Measurements from ENCODE around the gene KRT86. TPM values are rescaled to one million over a fixed set of nuclear protein-coding genes. Genes with fewer than 3 reads are reported as not detected.
A peak's percentile ranks its signal among the peaks of the same experiment; 100 is the strongest.
"Not testable (repeated sequence)": the region's sequence is repeated elsewhere in the genome, so short reads cannot be mapped to it uniquely, and the experiment has no call there.

The KRT86 gene
- total RNA-seq, 1 experiment from 2014 or later = not detected

DNA sequence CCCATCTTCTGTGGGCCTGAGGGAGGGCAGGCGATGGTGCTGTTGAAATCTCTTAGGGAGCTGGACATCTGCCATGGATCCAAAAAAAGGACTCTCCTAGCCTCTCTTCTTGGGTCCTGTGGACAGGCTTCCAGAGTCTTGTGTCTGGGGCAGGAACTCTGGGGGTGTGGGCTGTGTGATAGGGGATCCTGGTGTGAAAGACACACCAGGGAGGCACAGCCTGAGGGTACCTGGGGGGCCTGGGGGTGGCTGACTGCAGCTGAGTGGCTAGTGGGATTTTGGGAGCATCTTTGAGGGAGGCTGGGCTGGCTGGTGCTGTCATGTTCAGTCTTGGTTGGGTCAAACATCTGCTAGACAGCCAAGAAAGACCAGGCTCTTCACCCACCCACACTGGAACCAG lies 48.6 kb downstream of the KRT86 start:
- no peak for DNase-seq (ENCODE audit: low spot score)
- in situ Hi-C loops (cut with HindIII; ENCODE audit: low sequenced_read_pairs) = no loop called here

DNA sequence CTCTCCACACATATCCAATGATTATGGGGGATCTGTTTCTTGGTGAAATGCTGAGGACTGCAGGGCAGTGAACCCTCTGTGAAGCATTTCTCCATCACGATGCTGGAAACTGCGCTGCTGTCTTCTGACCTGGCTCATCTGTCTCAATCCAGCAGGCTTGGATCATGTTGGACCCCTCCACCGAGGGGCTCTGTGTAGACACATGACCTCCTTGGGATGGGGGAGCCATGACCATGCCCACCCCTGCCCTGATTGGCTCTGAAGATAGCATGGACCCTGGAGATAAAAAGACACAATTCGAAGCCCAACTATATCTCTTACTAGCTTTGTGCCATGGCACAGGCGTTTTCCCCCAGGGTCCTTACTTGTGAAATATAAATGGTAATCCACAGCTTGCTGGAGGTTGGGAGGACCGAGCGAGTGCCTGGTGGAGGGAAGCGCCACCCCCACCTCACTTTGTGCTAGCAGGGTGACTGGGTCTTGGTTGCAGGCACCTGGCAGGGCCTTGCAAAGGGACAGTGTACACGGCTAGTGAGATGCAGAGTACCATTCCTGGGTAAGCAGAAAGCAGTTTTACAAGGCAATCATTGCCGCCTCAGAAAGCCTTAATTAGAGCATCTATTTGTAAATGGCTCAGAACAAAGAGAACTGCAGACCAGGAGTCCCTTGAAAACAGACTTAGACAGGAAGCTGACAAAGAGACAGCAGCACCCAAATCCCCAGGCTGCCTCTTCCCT lies 49.1 kb downstream of the KRT86 start:
- in situ Hi-C loops (cut with HindIII; ENCODE audit: low sequenced_read_pairs) = no loop called here
- no peak for DNase-seq (ENCODE audit: low spot score)

DNA sequence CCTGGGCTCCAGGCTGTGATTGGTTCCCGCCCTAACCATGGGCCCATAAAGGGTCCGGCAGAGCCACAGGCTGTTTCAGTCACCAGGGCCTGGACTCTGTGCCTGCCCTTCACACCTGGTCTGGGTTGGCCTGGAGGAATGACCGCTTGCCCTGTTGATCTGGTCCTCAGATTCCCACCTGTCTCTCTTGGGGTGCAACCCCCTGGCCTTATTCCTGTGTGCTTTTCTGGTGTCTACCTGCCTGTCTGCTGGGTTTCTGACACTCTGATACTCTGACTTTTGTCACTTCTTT lies 49.7 kb downstream of the KRT86 start:
- DNase-seq (ENCODE audit: low spot score) = no peak
- in situ Hi-C loops (cut with HindIII; ENCODE audit: low sequenced_read_pairs) = no loop called here

DNA sequence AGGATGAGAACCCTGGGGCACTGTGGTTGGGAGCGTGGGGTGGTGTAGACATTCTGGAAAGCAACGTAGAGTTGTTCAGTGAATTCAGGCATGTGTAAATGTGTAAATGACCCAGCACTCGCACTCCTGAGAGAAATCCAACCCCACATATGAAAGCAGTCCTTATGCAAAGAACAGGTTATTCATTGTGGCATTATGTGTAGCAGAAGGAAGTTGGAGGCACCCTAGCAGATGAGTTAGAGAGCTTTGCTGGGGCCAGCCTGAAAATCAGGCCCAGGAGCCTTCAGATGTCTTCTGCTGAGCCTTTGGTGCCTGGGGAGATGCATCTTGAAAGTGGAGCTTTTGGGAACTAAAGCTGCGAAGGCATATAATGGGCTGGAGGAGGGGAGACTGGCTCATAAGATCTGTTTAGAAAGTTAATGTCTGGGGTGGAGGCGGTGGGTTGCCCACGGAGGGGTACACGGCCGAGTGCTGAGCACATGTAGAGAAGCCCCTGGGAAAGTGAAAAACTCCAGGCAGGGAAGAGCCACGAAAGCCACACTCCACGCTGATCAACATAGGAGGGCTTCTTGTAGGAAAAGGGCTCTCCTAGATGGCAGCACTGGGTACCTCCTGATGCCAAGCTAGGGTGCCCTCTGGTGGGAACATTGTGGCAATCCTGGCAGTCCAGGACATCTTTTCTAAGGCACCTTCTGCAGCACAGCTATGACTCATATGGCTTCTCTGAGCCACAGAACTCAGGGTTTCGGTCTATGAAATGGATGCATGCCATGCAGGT lies 52.8 kb downstream of the KRT86 start:
- peak; percentile 89 for DNase-seq (ENCODE audit: low spot score)
- in situ Hi-C loops (cut with HindIII; ENCODE audit: low sequenced_read_pairs) = no loop called here

DNA sequence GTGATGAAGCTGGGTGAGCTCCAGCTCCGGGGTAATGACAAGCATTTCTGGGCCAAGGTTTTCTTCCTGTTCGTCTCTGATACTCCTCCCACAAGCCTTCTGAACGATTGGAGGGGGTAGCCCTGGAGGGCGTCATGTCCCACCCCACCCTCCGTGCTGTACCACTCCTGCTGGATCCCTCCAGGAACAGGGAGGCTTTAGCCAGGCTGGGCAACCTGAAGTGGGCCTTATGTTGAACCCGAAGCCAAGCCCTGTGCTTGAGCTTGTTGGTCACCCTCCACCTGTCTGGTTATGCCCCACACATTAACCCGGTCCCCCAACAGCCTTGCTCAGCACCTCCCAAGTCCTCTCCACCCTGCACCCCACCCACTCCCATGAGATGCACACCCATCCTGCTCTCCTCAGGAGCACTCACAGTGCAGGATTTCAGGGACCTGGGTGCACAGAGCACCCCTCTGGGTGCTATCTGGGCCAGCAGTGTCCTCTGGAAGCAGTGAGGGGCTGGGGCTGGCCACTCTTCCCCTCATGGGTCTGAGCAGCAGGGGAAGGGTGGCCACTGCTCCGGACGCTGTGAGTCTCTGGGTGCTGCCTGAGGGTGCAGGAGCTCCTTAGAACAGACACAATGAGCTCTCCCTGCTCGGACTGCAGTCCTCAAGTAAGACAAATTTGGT lies 53.5 kb downstream of the KRT86 start:
- in situ Hi-C loops (cut with HindIII; ENCODE audit: low sequenced_read_pairs) = no loop called here
- no peak for DNase-seq (ENCODE audit: low spot score)

DNA sequence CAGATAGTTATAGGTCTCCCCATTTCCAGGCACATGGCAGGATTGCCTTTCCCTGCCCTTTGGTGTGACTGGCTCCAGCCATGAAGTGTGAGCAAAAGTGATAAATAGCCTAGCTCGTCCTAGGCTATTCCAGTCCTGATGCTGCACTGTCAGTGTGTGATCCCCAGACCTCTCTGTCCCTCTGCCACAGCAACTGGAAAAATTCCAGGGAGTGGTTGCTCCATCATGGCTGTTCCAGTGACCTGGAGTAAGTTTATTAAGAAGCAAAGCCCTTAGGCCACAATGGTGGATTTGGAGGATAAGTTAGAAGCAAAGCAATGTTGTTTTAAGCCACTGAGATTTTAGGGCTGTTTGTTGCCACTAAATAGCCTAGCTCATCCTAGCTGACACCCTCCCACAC lies 56.6 kb downstream of the KRT86 start:
- DNase-seq (ENCODE audit: low spot score) = no peak

DNA sequence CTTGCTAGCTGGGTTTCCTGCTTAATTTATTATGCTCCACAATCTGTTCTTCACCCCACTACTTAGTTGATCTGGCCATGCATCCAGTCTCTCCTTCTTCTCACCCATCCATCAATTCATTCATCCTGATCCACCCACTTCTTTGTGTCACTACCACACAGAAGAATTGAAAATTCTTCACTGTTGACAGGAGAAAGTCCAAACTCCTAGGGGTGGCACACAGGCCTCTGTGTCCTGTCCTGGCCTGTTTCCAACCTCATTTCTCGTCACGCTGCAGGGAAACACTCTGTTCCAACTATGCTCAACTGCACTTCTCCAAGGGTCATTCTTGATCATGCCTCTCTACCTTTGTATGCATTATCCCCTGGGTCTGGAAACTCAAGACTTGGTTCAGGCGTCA lies 57.4 kb downstream of the KRT86 start:
- no peak for DNase-seq (ENCODE audit: low spot score)
- in situ Hi-C loops (cut with HindIII; ENCODE audit: low sequenced_read_pairs) = no loop called here

More for the DNA sequence above, 56.6 kb downstream of the KRT86 start:
- in situ Hi-C loops (cut with HindIII; ENCODE audit: low sequenced_read_pairs) = no loop called here

DNA sequence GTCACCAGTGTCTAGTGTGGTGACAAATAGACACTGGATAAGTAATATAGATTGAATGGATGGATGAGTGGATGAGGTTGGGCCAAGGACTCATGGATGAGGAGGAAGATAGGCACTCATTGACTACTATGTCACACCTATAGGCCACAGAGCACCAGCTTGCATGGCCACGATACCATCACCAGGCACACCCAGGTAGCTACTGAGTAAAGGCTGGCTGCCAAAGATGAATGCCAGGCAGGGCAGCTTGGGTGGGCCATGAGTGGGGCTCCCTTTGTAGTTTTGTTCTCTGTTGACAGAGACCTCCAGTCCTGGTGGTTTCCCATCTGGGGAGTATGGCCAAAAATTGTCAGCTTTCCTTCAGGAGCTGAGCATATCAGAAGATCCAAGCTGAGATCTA lies 57.9 kb downstream of the KRT86 start:
- DNase-seq (ENCODE audit: low spot score) = no peak
- in situ Hi-C loops (cut with HindIII; ENCODE audit: low sequenced_read_pairs) = no loop called here

DNA sequence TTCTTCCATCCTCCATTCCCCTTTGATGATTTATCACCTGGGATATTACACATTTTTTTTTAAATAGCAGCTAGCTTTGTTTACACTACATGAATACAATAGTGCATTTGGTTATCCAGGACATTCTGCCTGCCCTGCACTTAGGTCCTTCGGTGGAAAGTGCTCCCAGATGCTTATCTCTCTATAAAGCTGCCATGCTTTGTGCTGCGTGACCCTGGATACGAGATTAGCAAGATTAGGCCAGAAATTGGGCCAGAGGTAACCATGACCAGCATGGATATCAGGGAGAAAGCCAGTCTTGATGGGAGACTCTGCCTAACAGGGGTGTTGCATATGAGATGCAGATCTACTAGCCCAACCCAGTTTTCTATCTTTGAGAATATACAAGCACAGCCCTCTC lies 58.9 kb downstream of the KRT86 start:
- in situ Hi-C loops (cut with HindIII; ENCODE audit: low sequenced_read_pairs) = no loop called here
- DNase-seq (ENCODE audit: low spot score) = no peak

DNA sequence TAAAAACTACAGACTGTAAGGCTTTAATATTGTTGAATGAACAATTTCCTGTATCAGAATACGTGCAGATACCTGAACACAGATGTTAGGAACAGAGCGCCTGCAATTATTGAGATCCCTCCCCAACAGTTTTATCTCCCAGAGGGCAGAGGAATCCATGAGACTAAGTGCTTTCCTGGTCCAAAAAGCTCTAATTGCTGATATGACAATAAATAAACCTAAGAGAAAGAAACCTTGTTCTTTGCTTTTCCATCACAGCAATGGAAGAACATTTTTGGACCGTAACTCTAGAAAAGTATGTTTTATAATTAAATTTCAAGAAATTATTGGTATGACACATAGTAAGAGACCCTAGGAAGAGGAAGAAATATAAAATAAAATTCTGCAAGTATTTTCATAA lies 59.7 kb downstream of the KRT86 start:
- no peak for DNase-seq (ENCODE audit: low spot score)
- in situ Hi-C loops (cut with HindIII; ENCODE audit: low sequenced_read_pairs) = no loop called here

DNA sequence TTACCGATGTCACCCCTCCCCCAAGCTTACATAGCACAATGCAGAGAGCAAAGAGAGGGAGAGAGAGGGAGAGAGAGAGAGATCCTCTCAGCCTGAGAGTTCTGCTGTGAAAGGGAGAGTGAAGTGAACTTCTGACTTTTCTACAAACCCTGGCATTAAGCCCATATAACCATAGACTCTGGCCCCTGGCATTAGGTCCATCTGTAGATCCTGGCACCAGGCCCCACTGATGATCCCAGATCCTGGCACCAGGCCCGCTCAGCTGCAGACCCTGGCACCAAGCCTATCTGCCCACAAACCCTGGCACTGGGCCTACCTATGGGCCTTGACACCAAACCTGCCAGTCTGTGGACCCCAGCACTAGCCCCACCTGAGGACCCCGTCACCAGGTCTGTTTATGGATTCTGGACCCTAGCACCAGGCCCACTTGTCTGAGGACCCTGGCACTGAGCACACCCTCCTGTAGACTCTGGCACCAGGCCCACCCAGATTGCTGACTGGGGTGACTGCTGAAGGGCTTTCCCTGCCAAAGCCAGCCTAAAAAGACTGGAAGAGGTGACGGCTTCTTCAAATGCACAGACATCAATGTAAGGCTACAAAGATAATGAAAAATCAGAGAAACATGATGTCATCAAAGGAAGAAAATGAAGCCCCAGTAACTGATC lies 61.3 kb downstream of the KRT86 start:
- in situ Hi-C loops (cut with HindIII; ENCODE audit: low sequenced_read_pairs) = no loop called here
- no peak for DNase-seq (ENCODE audit: low spot score)

DNA sequence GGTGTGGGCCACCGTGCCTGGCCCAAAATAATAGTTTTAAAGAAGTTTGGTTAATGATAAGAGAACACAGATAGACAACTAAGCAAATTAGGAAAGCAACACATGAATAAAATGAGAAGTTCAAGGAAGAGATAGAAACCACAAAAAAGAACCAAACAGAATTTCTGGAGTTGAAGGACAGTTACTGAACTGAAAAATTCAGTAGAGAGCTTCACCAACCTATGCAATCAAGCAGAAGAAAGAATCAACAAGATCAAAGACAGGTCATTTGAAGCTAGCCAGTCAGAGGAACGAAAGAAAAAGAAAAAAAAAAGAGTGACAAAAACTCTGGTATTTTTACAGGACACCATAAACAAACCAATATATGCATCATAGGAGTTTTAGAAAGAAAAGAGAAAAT lies 62.2 kb downstream of the KRT86 start:
- in situ Hi-C loops (cut with HindIII; ENCODE audit: low sequenced_read_pairs) = no loop called here
- no peak for DNase-seq (ENCODE audit: low spot score)

DNA sequence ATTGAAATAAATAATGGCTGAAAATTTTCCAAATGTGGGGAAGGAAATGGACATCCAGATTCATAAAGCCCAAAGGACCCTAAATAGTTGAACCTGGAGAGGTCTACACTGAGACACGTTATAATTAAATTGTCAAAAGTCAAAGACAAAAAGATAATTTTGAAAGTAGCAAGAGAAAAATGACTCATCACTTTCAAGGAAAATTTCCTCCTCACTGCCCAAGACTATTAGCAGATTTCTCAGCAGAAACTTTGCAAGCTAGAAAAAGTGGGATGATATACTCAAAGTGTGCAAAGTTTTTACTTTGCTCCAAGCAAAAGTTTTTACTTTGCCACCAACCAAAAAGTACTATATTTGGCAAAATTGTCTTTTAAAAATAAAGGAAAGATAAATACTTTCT lies 62.6 kb downstream of the KRT86 start:
- DNase-seq (ENCODE audit: low spot score) = no peak
- in situ Hi-C loops (cut with HindIII; ENCODE audit: low sequenced_read_pairs) = no loop called here

DNA sequence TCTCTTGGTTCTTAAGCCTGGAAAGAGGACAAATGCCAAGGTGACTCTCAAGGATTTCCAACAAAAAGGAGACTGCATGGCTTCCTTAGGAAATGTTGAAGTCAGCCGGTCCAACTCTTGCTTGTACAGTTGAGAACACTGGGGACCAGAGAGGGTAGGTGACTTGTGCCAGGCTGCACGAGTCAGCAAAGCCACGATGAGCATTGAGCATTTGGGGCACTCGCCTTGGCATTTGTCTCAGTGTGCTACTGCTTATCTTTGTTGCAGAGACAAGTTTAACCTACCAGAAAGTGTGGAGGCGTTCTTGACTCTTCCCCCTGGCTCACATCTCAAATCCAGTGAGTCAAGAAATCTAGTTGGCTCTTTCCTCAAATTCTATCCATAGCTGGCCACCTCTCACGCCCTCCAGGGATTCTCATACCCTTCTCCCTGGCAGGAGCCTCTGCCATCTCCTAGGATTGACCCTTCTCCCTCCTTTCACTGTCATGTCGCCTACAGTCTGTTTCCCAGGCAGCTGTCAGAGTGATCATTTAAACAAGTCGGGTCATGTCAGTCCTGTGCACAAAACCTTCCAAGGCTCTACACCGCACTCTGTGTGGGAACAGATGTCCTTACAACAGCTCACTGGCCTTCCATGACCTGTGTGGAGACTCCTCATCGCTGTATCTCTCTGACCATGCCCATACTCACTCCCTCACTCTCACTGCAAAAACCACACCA lies 64.0 kb downstream of the KRT86 start:
- in situ Hi-C loops (cut with HindIII; ENCODE audit: low sequenced_read_pairs) = no loop called here
- no peak for DNase-seq (ENCODE audit: low spot score)

DNA sequence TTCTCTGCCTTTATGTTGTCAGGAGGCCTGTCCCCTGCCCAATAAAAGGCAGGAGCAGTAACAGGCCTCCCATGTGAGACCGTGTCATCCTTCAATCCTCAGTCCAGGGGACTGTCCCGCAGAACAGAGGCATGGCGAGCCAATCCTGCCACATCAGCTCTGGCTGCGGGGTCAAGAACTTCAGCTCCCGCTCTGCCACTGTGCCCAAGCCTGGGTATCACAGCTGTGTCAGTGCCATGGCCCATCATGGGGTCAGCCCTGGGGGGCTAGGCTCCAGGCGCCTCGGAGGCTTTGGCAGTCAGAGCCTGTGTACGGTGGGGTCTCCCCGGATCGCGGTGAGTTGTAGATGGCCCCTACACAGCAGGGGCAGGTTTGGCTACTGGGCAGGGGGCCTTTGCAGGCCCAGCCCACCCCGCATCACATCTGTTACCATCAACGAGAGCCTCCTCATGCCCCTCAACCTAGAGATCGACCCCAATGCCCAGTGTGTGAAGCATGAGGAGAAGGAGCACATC lies 66.7 kb downstream of the KRT86 start:
- DNase-seq (ENCODE audit: low spot score) = no peak
- in situ Hi-C loops (cut with HindIII; ENCODE audit: low sequenced_read_pairs) = no loop called here

DNA sequence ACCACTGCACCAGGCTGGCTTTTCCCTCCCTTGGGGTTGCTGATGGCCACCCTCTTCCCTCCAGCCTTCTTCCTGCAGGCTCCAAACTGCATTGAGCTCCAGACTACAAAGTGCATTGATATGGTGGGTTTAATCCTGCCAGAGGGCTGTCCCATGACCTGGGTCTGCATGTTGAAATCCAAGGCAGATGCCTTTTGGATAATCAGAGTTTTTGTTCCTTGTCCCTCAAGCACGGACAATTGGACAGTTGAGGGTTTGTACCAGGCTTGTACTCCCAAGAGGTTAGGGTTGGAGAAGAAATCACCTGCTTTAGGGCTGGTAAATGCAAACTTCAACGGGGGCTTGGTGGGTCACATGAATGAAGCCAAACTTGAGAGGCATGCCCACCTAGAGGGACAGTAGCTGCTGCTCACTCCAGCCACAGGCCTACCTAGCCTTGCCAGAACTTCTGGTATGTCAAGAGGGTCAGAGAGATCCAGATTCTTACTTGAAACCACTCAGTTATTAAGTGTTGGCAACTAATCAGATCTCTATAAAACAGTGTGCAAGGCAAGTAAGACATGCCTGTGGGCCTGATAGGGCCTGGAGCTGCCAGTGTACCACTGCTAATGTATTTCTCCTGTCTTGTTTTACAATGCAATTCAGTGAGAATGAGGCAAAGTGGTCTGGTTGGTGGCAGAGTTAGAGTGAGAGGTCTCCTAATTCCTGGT lies 68.5 kb downstream of the KRT86 start:
- no peak for DNase-seq (ENCODE audit: low spot score)
- in situ Hi-C loops (cut with HindIII; ENCODE audit: low sequenced_read_pairs) = no loop called here

DNA sequence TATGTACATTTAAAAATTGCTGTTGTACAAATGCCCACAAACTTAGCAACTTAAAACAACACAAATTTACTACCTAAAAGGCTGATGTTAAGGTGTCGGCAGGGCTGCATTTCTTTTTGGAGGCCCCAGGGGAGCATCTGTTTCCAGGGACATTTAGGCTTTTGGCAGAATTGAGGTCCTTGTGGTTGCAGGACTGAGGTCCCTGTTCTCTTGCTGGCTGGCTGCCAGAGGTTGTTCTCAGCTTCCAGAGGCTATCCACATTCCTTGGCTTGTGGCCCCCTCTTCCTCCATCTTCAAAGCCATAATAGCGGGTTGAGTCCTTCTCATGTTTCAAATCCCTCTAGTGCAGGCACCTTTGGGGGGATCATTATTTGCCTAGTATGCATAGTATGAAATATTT lies 69.1 kb downstream of the KRT86 start:
- in situ Hi-C loops (cut with HindIII; ENCODE audit: low sequenced_read_pairs) = no loop called here
- no peak for DNase-seq (ENCODE audit: low spot score)

DNA sequence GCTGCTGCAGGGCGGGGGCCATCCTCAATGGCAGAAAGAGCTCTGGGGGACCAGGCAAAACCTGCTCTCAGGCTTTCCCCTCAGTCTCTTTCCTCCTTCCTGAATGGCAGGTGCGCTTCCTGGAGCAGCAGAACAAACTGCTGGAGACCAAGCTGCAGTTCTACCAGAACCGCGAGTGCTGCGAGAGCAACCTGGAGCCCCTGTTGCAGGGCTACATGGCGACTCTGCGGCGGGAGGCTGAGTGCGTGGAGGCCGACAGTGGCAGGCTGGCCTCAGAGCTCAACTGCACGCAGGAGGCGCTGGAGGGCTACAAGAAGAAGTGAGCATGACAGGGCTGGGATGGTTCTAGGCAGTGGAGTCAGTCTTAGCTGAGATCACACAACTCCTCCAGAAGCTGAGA lies 69.7 kb downstream of the KRT86 start:
- DNase-seq (ENCODE audit: low spot score) = no peak
- in situ Hi-C loops (cut with HindIII; ENCODE audit: low sequenced_read_pairs) = no loop called here

DNA sequence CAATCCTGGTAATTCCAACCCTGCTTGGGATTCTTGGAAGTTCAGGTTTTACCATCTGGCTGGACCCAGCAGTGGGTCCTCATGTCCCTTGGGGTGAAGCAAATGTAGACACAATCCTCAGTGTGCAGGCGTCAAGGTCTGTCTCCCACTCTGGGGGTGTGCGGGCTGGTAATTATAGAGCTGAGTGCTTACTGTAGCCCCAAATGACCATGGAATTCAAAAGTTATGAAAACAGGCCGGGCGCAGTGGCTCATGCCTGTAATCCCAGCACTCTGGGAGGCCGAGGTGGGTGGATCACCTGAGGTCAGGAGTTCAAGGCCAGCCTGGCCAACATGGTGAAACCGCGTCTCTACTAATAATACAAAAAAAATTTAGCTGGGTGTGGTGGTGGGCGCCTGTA lies 70.6 kb downstream of the KRT86 start:
- DNase-seq (ENCODE audit: low spot score); in situ Hi-C loops (cut with HindIII; ENCODE audit: low sequenced_read_pairs): not testable (repeated sequence)
